Measurements from ENCODE around the gene TMEM179.
"Not testable (repeated sequence)": the region's sequence is repeated elsewhere in the genome, so short reads cannot be mapped to it uniquely, and the experiment has no call there.

TMEM179 gene

DNA sequence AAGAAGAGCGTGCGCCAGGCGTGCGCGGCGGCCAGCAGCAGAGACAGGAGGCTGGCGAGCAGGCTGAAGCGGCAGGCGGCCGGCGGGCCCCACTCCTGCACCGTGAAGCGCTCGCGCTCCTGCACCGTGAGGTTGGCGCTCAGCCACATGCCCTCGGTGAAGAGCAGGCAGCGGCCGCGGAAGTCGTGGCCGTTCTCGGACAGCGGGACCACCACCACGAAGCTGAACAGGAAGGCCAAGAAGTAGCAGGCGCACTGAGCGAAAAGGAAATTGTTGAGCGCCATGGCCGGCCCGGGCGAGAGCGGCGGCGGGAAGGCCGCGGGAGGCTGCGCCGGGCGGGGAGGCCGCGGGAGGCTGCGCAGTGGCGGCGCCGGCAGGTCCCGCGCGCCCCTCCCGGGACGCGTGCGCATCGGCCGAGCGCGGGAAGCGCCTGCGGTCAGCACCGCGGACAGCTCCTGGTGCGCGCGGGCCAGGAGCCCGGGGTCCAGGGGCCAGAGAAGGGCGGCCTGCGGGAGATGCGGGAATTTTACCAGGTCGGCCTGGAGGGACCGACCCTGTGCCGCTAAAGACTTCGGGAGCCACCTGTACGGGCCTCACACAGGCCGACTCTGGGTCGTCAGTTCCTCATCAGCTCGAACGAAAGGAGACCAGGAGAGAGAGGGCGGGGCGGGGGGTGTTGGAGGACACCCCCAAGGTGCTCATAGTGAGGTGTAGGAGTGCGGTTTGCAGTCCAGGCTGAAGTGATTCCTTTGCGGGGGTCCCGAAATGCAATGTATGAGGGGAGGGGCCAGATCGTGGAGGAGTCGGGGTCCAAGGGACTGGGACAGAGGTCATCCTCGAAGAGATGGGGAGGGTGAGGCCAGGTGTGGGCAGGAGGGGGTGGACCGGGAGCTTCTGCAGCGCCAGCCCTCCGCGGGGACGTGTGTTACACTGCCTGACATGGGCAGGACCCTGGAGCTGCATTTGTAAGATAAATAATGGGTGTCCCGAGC lies at the start of gene TMEM179:
Gene TMEM179 (minus strand): TSS at position 315 of the 992 bp plus-strand sequence. CDS start 31 bp downstream, at position 284.
- no peak for DNase-seq

DNA sequence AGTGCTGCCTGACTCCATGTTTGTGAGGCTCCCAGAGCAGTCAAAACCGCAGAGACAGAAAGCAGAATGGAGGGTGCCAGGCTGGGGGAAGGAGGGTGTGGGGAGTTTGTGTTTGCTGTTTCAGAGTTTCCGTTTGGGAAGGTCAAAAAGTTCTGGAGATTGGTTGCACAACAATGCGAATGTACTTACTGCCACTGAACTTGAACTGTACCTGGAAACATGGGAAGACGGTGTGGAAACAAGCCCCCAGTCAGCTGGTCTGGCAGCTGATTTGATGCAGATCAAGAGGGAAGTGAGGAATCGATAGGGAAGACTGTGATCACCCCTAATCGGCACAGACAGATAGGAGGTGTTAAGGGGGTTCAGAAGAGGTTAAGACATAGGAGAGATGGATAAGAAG lies 49.5 kb upstream of the TMEM179 start:
- DNase-seq = no peak

DNA sequence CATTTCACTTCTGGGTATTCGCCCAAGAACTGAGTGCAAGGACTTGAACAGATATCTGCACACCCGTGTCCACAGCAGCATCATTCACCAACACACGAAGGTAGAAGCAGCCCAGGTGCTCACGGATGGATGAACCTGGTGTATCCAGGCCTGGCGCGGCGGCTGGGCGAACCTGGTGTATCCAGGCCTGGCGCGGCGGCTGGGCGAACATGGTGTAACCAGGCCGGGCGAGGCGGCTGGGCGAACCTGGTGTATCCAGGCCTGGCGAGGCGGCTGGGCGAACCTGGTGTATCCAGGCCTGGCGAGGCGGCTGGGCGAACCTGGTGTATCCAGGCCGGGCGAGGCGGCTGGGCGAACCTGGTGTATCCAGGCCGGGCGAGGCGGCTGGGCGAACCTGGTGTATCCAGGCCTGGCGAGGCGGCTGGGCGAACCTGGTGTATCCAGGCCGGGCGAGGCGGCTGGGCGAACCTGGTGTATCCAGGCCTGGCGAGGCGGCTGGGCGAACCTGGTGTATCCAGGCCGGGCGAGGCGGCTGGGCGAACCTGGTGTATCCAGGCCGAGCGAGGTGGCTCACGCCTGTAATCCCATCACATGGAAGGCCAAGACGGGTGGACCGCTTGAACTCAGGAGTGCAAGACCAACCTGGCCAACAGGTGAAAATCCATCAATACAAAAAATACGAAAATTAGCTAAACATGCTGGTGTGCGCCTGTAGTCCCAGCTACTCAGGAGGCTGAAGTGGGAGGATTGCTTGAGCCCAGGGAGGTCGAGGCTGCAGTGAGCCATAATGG lies 48.8 kb upstream of the TMEM179 start:
- not testable (repeated sequence) for DNase-seq

DNA sequence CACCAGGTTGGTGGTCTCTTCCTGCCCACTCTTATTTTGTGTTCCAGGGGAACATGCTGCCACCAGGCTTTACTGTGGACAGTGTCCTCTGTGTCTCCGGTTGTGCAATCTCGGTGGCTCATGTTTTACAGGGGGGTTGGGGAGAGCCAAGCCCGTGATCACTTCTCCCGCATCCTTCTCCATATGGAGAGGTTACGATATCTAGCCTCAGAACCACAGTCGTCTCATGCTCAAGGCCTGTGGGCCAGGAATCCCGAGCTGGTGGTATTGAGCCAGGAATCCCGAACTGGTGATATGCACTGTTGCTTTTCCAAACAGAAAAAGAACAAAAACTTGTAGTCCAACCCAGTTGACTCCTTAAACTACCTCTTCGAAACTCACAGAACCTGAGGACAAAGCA lies 47.8 kb upstream of the TMEM179 start:
- no peak for DNase-seq

DNA sequence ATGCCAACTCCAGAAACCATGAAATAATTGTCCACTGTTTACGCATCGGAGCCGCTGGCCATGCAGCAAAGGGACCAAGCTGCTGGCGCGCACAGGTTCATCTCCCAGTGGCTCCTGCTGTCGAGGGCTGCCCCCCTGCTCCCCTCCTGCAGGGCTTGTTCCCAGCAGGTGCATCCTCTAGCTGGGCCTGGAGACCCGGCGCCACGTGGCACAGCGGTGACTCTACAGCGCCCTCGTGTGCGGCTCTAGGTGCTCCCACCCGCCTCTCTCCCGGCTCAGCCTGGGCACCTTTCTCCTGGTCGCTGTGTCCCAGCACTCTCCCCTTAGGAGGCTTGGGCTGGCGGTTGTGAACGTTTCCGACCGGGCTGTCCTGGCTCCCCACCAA lies 47.3 kb upstream of the TMEM179 start:
- DNase-seq = no peak

DNA sequence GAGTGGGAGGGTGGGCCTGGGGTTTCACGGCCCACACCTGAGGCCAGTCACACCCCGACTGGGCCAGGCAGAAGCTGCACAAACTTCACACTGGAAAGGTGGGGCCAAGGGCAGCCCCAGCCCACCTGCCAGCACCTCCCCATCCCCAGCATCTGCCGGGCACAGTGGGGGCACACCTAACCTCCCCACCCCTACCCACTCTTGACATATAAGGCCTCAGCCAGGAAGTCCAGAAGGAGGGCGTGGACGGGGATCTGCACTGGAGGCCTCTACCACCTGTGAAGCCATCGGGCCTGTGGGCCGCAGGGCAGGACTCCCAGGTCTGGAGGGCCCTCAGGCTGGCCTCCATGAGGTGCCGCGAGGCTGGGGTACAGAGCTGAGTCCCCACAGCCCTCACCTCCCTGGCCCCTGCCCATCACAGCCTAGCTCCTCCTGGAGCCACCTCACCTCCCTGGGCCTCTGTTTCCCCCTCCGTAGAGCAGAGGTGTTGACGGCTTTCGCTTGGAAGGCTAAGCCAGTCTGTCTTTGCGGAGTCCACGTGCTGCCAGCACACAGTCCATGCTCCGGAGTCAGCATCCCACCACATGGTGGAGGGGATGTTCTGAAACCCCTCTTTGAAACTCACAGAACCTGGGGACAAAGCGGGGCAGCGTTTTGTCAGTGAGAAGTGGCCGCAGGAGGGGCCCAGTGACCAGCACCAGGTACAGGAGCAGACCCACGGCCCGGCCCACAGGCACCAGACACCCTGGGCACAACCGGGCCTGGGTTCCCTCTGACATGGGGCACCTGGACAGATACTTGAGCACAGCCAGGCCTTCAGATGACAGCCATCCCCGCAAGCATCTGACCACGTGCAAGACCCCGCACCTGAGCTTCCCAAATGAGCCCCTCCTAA lies 46.7 kb upstream of the TMEM179 start:
- no peak for DNase-seq

DNA sequence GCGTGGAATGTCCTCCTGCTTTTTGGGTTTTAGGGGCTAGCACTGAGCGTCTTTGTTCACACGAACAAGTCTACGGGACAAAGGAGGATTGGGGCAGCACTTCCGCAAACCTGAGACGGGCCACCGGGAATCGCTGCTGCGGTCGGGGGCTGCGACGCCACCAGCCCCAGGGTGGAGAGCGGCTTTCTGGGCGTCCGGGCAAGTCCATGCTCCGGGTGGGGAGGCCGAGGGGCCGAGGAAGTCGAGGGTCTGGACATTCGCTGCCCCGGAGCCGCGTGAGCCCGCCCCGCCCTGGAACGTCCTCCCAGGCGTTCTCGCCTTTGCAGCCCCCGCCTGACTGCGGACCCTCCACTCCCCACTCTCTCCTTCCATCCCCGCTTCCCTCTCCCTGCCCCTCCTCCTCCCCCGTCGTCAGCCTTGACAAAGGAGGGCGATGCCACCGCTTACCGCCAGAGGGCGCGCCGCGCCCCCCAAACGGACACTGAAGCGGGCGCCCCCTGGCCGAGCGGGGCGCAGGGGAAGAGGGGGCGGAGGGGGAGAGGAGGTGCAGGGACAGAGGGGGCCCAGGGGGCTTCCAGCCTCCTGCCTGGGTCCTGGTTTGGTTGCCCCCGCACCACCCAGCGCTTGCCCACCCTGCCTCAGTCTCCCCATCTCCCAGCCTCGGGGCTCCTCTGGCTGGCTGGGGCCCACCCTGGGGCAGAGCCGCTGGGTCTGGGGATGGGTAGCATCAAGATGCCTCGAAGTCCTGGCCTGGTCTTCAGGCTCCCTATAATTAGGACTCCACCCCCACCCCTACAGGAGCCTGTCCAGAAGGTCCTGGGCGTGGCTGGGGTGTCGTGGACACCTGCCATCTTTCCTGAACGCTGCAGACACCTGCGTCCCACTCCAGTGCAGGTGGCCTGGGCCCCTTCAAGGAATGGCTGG lies 45.7 kb upstream of the TMEM179 start:
- DNase-seq = peak; percentile 50 to 60

DNA sequence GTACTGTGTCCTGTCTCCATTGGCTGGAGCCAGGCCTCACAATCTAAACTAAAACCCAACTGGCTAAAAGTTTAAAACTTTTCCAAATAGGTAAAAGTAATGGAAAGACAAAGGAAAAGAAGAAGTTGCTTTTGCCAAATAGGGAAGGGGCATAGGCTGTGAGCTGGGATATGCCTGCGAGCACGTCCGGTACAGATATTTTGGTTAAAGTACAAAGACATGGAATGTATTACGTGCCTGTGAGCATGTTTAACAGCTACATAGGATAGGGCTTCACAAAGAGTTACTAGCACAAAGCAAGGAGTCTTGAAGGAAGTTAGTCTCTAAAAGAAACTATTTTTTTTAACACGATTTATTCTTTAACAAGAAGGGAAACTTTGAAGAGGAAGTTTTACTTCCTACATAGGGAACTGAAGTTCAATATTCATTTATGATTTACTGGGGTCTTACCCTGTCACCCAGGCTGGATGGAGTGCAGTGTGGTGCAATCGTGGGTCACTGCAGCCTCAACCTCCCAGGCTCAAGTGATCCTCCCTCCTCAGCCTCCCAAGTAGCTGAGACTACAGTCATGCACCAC lies 43.0 kb upstream of the TMEM179 start:
- peak in 1 of 2 donors; percentile 23 for DNase-seq

DNA sequence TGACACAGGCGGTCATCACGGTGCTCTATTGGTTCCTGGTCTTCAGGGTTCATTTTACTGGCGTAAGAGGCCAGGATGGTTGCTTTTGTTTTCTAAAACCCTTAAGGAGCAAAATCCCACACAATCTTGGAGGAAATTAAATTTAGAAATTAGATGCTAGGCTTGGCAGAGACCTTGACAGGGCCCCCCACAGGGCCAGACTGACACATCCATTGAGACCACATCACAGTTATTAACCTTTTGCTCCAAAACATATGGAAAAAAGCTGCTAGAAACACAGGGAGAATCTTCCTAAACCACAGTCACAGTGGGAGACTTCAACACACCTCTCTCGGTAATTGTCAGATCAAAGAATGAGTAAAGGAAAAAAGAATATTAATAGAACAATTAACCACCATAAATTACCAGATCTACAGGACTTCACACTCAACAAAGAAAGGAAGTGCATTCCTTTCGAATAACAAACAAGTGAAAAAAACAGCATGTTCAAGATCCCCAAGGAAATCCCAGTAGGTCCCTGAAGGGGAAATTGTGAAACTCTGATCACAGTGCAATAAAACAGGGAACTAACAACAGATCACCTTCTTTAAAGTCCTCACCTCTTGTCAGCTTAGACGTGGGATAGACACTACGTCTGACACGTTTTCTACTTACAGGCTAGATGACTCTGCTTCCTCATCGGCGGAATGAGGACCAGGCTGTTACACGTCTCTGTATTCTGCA lies 40.2 kb upstream of the TMEM179 start:
- DNase-seq = no peak

DNA sequence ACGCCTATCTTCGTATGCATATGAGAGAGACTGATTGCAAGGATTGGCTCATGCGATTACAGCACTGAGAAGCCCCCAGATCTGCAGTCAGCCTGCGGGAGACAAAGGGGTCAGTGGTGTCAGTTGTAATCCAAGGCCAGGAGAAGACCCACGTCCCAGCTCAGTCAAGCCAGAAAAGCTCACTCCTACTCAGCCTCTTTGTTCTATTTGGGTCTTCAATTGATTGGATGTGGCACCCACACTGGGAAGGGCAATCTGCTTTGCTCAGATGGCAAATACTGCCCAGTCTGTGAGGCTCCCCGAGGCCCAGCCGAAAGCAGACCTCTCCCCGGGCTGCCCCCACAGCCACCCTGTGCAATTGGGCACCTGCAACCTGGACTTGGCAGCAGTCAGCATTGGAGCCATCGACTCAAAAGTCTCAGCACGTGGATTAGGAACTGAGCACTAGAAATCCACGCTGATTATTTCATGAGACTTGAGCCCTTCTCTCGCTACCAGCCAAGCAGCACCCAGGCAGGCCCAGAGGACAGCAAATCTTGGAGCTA lies 39.6 kb upstream of the TMEM179 start:
- no peak for DNase-seq

DNA sequence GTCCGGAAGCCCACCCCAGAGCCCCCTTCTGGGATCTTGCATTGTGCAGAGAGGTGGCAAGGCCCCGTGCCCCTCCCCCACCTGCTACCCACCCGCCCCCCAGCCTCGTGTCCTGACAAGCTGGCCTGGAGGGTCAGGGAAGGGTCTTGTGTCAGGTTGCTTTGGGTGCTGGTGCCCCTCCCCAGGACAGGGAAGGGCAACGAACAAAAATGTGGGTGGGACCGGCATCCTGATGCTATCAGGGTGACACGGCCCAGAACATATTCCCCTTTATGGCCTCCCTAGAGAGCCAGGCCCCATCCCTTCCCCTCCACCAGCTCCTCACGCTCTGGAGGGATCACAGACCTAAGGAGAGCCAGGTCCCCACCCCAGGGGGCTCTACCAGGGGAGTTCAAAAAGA lies 38.7 kb upstream of the TMEM179 start:
- DNase-seq = no peak

DNA sequence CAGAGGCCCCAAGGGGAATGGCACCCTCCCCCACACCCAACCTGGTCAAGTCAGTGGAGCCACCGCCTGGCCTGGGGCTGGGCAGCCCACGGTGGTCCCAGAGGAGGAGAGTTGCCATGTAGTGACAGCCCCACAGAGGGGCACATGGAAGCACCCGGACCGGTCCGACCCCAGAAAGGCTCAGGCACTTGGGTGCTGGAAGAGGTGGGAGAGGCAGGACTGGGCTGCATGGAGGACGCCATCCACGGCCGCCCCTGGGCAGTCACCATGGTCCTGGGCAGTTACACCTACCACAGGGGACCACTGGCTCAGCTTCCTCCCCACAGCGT lies 37.9 kb upstream of the TMEM179 start:
- no peak for DNase-seq

DNA sequence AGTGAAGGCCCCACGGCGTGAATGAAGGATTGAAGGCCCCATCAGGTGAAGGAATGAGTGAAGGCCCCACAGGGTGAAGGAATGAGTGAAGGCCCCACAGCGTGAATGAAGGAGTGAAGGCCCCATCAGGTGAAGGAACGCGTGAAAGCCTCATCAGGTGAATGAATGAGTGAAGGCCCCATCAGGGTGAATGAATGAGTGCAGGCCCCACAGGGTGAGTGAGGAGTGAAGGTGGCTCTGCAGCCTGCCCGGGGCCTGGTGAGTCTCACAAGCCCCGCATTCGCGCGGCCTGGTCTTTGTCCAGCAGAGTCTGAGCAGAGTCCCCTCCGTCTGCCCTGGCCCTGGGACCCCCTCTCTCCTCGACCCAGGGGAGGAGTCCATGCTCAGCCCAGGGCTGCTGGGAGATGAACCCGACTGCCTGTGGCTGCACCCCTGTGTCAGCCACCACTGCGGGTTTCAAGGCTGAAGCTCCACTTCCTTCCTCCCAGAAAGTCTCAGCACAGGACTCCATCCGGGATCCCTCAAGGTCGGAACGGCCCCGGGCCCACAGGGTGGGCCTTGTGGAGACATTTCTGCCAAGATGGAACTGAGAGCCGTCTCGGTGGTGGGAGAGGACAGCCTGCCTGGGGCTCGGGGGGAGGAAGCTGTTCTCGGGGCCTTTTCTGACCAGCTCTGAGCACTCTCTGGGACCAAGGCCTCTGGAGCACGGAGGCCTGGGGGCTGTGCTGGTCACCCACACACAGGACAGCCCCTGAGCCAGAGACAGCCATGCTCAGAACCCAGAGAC lies 37.4 kb upstream of the TMEM179 start:
- no peak for DNase-seq

DNA sequence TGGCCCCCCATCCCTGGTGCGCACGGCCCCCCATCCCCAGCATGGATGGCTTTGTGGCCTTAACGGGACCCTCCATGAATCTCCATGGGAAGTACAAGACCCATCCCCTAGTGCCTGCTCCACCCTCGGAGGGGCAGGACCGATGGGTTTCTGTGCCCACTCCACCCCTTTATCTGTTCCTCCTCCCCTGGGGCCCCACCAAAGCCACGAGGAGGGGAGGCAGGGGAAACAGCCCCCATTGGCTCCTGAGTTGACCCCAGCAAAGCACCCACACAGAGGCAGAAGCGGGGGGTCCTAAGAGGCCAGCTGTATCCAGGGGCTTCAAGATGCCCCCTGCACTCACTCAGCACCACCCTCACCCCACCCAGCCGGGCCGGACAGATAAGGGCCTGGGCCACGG lies 36.1 kb upstream of the TMEM179 start:
- DNase-seq = no peak

DNA sequence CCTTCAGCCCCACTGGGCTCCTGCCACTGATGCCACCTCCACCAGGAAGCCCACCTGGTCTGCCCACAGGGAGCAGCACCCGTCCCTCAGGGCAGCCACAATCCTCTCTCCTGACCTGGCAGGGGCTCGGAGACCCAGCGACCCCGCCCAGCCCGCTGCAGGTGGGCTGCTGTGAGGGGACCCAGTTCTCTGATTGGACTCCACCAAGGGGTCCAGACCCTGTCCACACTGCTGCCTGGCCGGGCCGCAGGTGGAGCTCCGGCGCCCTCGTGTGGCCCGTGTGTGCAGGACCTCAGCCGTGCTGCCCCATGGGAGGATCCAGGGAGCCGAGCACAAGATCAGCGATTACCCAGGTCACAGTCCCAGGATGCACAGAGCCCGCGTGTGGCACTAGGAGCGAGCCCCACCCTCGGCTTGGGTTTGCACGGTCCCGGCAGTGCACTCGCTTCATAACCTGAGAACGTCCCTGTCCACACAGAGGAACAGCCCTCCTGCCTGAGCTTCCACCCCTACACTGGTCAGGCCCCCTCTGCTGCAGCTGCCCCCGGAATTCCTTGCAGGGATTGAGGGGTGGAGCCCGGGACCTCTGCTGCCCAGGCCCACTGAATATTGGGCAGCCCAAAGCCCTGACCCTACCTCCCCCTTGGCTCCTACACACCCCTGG lies 35.4 kb upstream of the TMEM179 start:
- peak; percentile 22 to 56 for DNase-seq

DNA sequence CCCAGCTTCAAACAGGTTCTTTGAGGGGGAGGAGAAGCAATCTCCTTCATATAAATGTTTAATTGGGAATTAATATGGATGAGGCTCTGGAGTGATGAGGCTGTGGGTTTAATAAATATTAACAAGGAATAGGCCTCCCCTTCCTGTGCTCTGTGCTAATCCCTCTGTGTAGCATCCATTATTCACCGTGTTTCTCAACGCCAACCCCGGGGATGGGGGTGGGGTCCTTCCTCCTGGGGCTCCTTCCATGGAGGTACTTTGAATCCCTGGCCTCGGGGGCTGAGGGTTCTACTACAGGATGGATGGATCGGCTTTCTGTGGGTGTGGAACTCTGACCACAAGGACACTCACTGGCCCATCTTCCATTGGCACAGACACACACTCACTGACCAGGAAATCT lies 34.9 kb upstream of the TMEM179 start:
- DNase-seq = no peak

DNA sequence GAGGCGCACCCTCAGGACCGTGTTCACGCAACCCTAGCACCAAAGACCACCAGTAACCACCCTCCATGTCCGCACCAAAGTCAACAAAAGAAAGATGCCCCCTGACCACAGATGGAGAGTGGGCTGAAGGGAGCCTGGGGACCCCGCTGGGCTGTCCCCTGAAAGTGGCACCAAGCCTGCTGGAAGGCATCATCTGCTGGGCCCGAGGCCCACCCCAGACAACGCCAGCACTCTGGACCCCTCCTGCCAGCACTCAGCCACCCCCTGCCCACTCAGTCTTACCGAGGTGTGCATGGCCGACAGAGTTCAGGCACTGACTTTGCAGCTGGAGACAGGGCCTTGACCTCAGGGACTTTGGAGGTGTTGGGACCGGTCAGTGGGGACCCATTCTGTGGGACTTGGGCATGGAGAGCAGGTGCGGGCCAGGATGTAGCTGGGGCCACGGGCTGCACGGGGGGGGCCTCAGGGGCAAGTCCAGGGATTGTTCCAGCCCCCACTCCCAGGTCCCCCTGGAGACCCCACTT lies 34.4 kb upstream of the TMEM179 start:
- no peak for DNase-seq

DNA sequence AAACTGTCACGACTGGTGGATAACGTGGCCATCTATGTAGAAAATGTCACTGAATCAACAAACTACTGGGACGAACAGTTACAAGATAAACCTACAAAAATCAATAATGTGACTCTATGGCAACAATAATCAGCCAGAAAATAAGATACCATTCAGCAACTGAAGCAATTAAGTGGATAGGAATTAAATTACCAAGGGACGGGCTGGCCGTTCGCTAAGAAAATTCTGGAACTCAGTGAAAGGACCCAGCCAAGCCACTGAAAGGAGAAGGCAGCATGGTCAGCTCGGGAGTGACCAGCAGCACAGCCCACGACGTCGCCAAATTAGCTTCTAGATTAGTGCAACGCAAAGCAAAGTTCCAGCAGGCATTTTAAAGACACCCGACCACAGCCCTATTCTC lies 33.6 kb upstream of the TMEM179 start:
- DNase-seq = no peak

DNA sequence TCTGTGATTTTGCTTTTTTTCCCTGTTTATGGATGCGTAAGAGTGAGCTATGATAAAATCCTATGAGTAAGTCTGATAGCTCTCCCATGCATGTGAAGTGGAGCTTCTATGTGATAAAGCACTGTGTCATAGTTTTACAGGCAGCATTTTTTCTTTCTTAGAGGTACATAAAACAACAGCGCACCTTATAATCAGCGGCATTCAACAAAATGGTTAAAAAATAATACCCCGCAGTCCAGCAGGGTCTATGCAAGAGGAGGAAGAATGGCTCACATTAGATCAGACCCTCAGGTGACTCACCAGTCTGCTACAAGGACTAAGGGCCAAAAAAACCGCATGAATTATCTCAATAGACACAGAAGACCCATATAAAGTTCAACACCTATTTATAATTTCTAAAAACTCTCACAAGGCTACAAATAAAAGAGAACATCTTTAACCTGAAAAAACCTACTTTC lies 33.0 kb upstream of the TMEM179 start:
- no peak for DNase-seq

Measured in hippocampal formation (tissue), 2 donors.